B cell (primary cell): ENCODE data around the gene SMIM22. TPM values are rescaled to one million over a fixed set of nuclear protein-coding genes. Genes with fewer than 3 reads are reported as not detected.

Source experiments
- ATAC-seq: fragments of 200-7000 bp; cut with Tn5 transposase; one replicate; pipeline ENCODE4 v1.10.0; 2021; ENCODE audit warnings: low read depth, mild to moderate bottlenecking, moderate number of reproducible peaks, moderate library complexity
- CTCF ChIA-PET: fragments of 350-600 bp; sonication (Branson Sonifier 250); formaldehyde crosslinking; loops from one replicate; lab custom pipeline; 2021; ENCODE audit warnings: antibody characterized with exemption, inconsistent platforms; lab: Charles Lee
- POLR2A ChIA-PET: fragments of 350-600 bp; sonication (Branson Sonifier 250); formaldehyde crosslinking; loops from one replicate; lab custom pipeline; 2021; ENCODE audit warnings: antibody characterized with exemption; lab: Charles Lee
- DNase-seq: peaks from one replicate; pipeline ENCODE4 v3.0.0; 2013
- H2AFZ ChIP-seq: 2 replicates; pipeline ENCODE4 v1.6.1; 2012; ENCODE audit warnings: mild to moderate bottlenecking, low read depth, low read length; ENCODE audit not compliant: insufficient read depth, poor library complexity, severe bottlenecking
- H3K27ac ChIP-seq, 2 donors: 1 replicate in 1 of 2; 2 replicates in 1 of 2; pipeline ENCODE4 v1.5.1; 2012 to 2013; ENCODE audit warnings: low read length in 2 of 2, mild to moderate bottlenecking in 2 of 2, moderate library complexity in 1 of 2
- H3K27me3 ChIP-seq, 4 experiments: fragments of 200-600 bp in 1 of 4; sonication (generic) in 1 of 4; replicated peaks in 1 of 4; 1 replicate in 2 of 4; 2 replicates in 2 of 4; pipeline versions ENCODE4 v1.6.1 to v1.7.0; 2013 to 2016; ENCODE audit warnings: low read length in 3 of 4, mild to moderate bottlenecking in 2 of 4, mixed read lengths in 1 of 4, moderate library complexity in 1 of 4; ENCODE audit not compliant: insufficient read depth in 4 of 4, control insufficient read depth in 3 of 4; ENCODE audit errors: control extremely low read depth in 1 of 4
- H3K36me3 ChIP-seq, 2 experiments: replicated peaks in 1 of 2; 1 replicate in 1 of 2; 2 replicates in 1 of 2; pipeline versions ENCODE4 v1.6.1 to v1.7.1; 2013; ENCODE audit warnings: low read length in 1 of 2; ENCODE audit not compliant: insufficient read depth in 2 of 2, control insufficient read depth in 1 of 2; ENCODE audit errors: control extremely low read depth in 1 of 2, extremely low read depth in 1 of 2
- H3K4me1 ChIP-seq, 2 donors: fragments of 200-600 bp in 1 of 2; sonication (generic) in 1 of 2; 1 replicate in 1 of 2; 2 replicates in 1 of 2; pipeline versions ENCODE4 v1.5.1 to v1.6.1; 2013 to 2017; ENCODE audit warnings: low read length in 2 of 2; ENCODE audit not compliant: control insufficient read depth in 2 of 2, insufficient read depth in 2 of 2
- H3K4me2 ChIP-seq: replicated peaks from 2 replicates; pipeline ENCODE3; 2012; ENCODE audit warnings: mild to moderate bottlenecking, low read depth, low read length; ENCODE audit not compliant: poor library complexity, severe bottlenecking
- H3K4me3 ChIP-seq, 5 experiments: fragments of 200-600 bp in 1 of 5; sonication (generic) in 1 of 5; 1 replicate in 3 of 5; 2 replicates in 2 of 5; pipeline versions ENCODE4 v1.5.1 to v1.7.0; 2011 to 2016; ENCODE audit warnings: low read length in 4 of 5, mild to moderate bottlenecking in 4 of 5, low read depth in 2 of 5, control low read depth in 1 of 5, moderate library complexity in 1 of 5; ENCODE audit not compliant: insufficient read depth in 1 of 5; ENCODE audit errors: control extremely low read depth in 1 of 5, extremely low read depth in 1 of 5
- H3K79me2 ChIP-seq: fragments of 200-600 bp; sonication (generic); one replicate; pipeline ENCODE4 v1.6.0; 2016; ENCODE audit warnings: low read length; ENCODE audit not compliant: control insufficient read depth, insufficient read depth
- H3K9ac ChIP-seq: fragments of 200-600 bp; sonication (generic); 2 replicates; pipeline ENCODE4 v1.6.1; 2017; ENCODE audit warnings: mild to moderate bottlenecking, low read length, moderate library complexity
- H3K9me3 ChIP-seq, 3 donors: one replicate each; pipeline versions ENCODE4 v1.6.1 to v1.7.1; 2013; ENCODE audit warnings: low read length in 2 of 3; ENCODE audit not compliant: control insufficient read depth in 2 of 3, insufficient read depth in 1 of 3; ENCODE audit errors: control extremely low read depth in 1 of 3
- H4K20me1 ChIP-seq: 2 replicates; pipeline ENCODE4 v1.6.0; 2012; ENCODE audit warnings: mild to moderate bottlenecking, low read length; ENCODE audit not compliant: insufficient read depth, control insufficient read depth, poor library complexity, severe bottlenecking
- H3K27ac Mint-ChIP-seq: one replicate; pipeline ENCODE4 v1.8.0; 2021; ENCODE audit warnings: mixed read lengths
- H3K27me3 Mint-ChIP-seq: one replicate; pipeline ENCODE4 v1.8.0; 2021; ENCODE audit warnings: mixed read lengths
- H3K4me1 Mint-ChIP-seq: one replicate; pipeline ENCODE4 v1.8.0; 2021; ENCODE audit warnings: mixed read lengths
- H3K4me3 Mint-ChIP-seq: one replicate; pipeline ENCODE4 v1.8.0; 2021; ENCODE audit warnings: mixed read lengths
- H3K9me3 Mint-ChIP-seq: one replicate; pipeline ENCODE4 v1.8.0; 2022; ENCODE audit warnings: mixed read lengths; ENCODE audit not compliant: insufficient read depth
- EZH2 ChIP-seq: IDR thresholded peaks from 2 replicates; pipeline ENCODE4 v1.6.1; 2012; ENCODE audit warnings: borderline replicate concordance, low read depth, mild to moderate bottlenecking, moderate library complexity, low read length; ENCODE audit not compliant: insufficient read depth, poor library complexity, severe bottlenecking
- WGBS: methylation state at CpG from one replicate; pipeline ENCODE4 v1.1.5; 2013; ENCODE audit warnings: missing lambda C conversion rate; ENCODE audit not compliant: insufficient coverage; 5-methylcytosine and 5-hydroxymethylcytosine counted together
- intact Hi-C: fragments of 100-400 bp; cut with micrococcal nuclease; formaldehyde crosslinking; loops from one replicate; pipeline ENCODE4 v1.10.0; 2022
- polyA plus RNA-seq: library from polyadenylated mRNA; depleted of rRNA; stranded (reverse); fragments of >200 nt; gene quantifications from 2 replicates; pipeline ENCODE4 v1.2.3, GENCODE V29; 2012
- total RNA-seq, 2 donors: library from RNA; stranded (reverse); fragments of 120-200 nt in 1 of 2; gene quantifications; 1 replicate in 1 of 2; 2 replicates in 1 of 2; pipeline versions ENCODE4 v1.2.3 to v1.2.4, GENCODE V29; 2013 to 2022
- TF ChIP-seq, protein P1 (sequence below): fragments of 200-600 bp; IDR thresholded peaks from one replicate; pipeline ENCODE4 v1.8.0; 2022; ENCODE audit warnings: antibody characterized with exemption, mild to moderate bottlenecking

Gene SMIM22
- total and polyA plus RNA-seq, 2 donors (not counting 1 experiment from before 2014, with no cell fraction given) = not detected

DNA sequence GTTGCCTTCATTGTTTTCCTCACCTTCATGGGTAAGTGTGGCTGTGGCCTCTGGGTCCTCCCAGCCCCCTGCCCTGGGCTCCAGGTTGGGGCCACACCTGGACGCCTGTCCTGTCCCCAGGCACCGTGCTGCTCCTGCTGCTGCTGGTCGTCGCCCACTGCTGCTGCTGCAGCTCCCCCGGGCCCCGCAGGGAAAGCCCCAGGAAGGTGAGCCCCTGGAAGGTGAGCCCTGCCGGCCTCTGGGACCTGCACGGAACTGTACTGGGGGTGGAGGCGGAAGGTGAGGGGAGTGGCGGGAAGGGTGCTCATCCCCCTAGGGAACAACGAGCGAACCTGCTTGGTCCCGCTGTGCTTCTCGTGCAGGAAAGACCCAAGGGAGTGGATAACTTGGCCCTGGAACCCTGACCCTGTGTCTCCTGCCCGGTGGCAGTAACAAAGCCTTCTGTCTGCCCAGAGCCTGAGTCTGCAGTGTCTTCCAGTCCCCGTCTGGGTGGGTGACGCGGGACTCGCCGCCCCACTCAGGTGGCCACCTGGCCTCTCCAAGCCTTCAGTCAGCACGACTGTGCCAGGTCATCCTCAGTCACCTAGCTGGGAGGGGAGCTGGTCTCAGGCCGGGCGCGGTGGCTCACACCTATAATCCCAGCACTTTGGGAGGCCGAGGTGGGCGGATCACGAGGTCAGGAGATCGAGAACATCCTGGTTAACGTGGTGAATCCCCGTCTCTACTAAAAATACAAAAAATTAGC is 831 bp downstream of the SMIM22 start:
- Histone ChIP-seq H3K36me3 (no peaks in the 10 kb centered on the region), H2AFZ (no peak overlapping the region), H3K79me2 (no peaks in the 10 kb centered on the region), H3K27ac (no peak overlapping the region), H3K9ac (no peak overlapping the region), H3K4me3 (no peak overlapping the region), H3K9me3 (no peaks in the 10 kb centered on the region), H3K4me1 (peaks cover 10 to 11% of the 10 kb centered on the region in 2 donors), H3K27me3 (peaks cover 0 to 2% (median 0%) of the 10 kb centered on the region in 4 experiments), H4K20me1 (no peaks in the 10 kb centered on the region), H3K4me2 (no peak overlapping the region)
- ChIA-PET CTCF (no interaction called here), POLR2A (no interaction called here)
- Mint-ChIP-seq H3K9me3 (no peaks in the 10 kb centered on the region), H3K4me3 (no peak overlapping the region), H3K27ac (no peak overlapping the region), H3K27me3 (no peaks in the 10 kb centered on the region), H3K4me1 (peaks cover 9% of the 10 kb centered on the region)
- TF ChIP-seq EZH2 = no peak
- TF ChIP-seq, protein P1, sequence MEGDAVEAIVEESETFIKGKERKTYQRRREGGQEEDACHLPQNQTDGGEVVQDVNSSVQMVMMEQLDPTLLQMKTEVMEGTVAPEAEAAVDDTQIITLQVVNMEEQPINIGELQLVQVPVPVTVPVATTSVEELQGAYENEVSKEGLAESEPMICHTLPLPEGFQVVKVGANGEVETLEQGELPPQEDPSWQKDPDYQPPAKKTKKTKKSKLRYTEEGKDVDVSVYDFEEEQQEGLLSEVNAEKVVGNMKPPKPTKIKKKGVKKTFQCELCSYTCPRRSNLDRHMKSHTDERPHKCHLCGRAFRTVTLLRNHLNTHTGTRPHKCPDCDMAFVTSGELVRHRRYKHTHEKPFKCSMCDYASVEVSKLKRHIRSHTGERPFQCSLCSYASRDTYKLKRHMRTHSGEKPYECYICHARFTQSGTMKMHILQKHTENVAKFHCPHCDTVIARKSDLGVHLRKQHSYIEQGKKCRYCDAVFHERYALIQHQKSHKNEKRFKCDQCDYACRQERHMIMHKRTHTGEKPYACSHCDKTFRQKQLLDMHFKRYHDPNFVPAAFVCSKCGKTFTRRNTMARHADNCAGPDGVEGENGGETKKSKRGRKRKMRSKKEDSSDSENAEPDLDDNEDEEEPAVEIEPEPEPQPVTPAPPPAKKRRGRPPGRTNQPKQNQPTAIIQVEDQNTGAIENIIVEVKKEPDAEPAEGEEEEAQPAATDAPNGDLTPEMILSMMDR = no peak
- no peak for ATAC-seq
- intact Hi-C loops = no loop called here
- 94% methylated on average over 24 of the region's 30 CpGs for WGBS
- DNase-seq = no peak

DNA sequence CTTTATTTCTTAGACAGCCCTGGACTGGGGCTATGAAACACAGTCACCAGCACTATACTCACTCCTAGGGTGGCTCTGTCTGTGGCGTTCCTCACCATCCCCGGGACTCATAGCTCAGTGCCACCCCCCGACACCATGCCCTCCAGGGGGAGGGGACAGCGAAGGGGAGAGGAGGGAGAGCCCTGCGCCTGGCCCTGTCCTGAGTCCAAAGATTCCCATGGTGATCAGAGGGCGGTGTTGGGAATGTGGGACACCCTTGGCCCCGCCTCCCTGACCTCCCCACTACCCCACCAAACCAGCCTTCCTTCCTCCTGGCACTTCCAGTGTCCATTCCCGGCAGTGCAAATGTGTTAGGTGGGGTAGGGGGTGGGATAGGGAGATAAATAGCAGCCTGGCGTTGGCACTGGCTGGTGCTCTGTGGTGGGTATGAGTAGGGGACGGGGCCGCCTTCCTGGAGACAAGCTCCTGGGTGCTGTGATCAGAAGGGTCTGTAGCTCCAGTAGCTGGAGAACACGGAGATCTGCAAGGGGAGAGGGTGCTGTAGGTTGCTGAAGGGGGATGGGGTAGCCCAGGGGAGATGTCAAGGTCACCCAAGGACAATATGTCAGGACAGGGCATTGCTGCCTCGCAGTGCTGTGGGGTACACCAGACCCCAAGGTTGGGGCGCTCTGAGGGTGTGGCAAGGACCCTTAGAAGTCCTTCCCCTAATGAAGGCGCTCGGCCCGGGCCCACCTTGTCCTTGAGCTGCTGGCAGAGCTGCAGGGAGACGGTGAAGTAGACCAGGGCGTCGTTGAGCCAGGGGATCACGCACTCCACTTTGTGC is 2.0 kb downstream of the SMIM22 start:
- Histone ChIP-seq H3K9me3 (no peaks in the 10 kb centered on the region), H3K4me3 (no peak overlapping the region), H3K9ac (no peak overlapping the region), H3K27me3 (no peaks in the 10 kb centered on the region), H4K20me1 (no peaks in the 10 kb centered on the region), H3K36me3 (no peaks in the 10 kb centered on the region), H3K4me2 (no peak overlapping the region), H3K27ac (no peak overlapping the region), H3K79me2 (no peaks in the 10 kb centered on the region), H2AFZ (no peak overlapping the region), H3K4me1 (peaks cover 20 to 22% of the 10 kb centered on the region in 2 donors)
- Mint-ChIP-seq H3K27me3 (no peaks in the 10 kb centered on the region), H3K27ac (no peak overlapping the region), H3K9me3 (no peaks in the 10 kb centered on the region), H3K4me1 (peaks cover 15% of the 10 kb centered on the region), H3K4me3 (no peak overlapping the region)
- DNase-seq (no peak), ATAC-seq (no peak)
- TF ChIP-seq, protein P1 = no peak
- no peak for TF ChIP-seq EZH2
- 93% methylated on average over 11 of the region's 21 CpGs for WGBS
- intact Hi-C loops = no loop called here
- ChIA-PET CTCF (no interaction called here), POLR2A (no interaction called here)
